K562 (cell line): ENCODE measurements around the gene IQGAP3. TPM values are rescaled to one million over a fixed set of nuclear protein-coding genes. Genes with fewer than 3 reads are reported as not detected.

Source experiments
- ATF3 ChIP-seq, 2 experiments: fragments of 450-650 bp in 1 of 2; sonication (generic) in 1 of 2; formaldehyde crosslinking in 1 of 2; IDR thresholded peaks in 1 of 2; conservative IDR thresholded peaks in 1 of 2; 2 replicates each; pipeline versions ENCODE4 v1.6.1 to v1.8.1; 2016 to 2023; ENCODE audit warnings: mild to moderate bottlenecking in 2 of 2, moderate library complexity in 2 of 2, inconsistent platforms in 1 of 2, missing genetic modification reagents in 1 of 2
- ATF7 ChIP-seq: fragments of 450-650 bp; IDR thresholded peaks from 2 replicates; pipeline ENCODE4 v1.7.1; 2014; ENCODE audit warnings: mild to moderate bottlenecking, moderate library complexity
- BCL6 ChIP-seq: fragments of 250-450 bp; sonication (Bioruptor Pico); IDR thresholded peaks from 2 replicates; pipeline ENCODE4 v1.4.0; 2020
- CTCFL ChIP-seq: IDR thresholded peaks from 2 replicates; pipeline ENCODE4 v1.6.1; 2011; ENCODE audit warnings: borderline replicate concordance, low read depth, mild to moderate bottlenecking, moderate library complexity, low read length; ENCODE audit not compliant: insufficient read depth, poor library complexity, severe bottlenecking
- FOXJ2 ChIP-seq: fragments of 200-800 bp; sonication (Bioruptor generic); IDR thresholded peaks from 2 replicates; pipeline ENCODE4 v1.6.1; 2016; ENCODE audit warnings: missing genetic modification characterization, missing compliant biosample characterization
- HES1 ChIP-seq: fragments of 450-650 bp; IDR thresholded peaks from 2 replicates; pipeline ENCODE4 v1.6.1; 2016; ENCODE audit warnings: low read depth, mild to moderate bottlenecking, moderate library complexity
- HOMEZ ChIP-seq: fragments of 250-450 bp; sonication (Bioruptor Pico); IDR thresholded peaks from 2 replicates; pipeline ENCODE4 v1.4.0; 2020; ENCODE audit warnings: mild to moderate bottlenecking, moderate library complexity
- KDM1A ChIP-seq, 2 experiments: fragments of 450-650 bp; IDR thresholded peaks; 2 replicates each; pipeline ENCODE4 v1.6.1; 2016; ENCODE audit warnings: mild to moderate bottlenecking in 2 of 2
- MTA3 ChIP-seq: fragments of 450-650 bp; formaldehyde crosslinking; IDR thresholded peaks from 2 replicates; pipeline ENCODE4 v1.6.1; 2017; ENCODE audit warnings: mild to moderate bottlenecking, borderline replicate concordance
- ZBTB2 ChIP-seq: fragments of 450-650 bp; IDR thresholded peaks from 2 replicates; pipeline ENCODE4 v1.6.1; 2016; ENCODE audit warnings: antibody characterized with exemption
- ZNF280B ChIP-seq: fragments of 250-450 bp; sonication (Bioruptor Pico); IDR thresholded peaks from 2 replicates; pipeline ENCODE4 v1.5.1; 2021; ENCODE audit warnings: mild to moderate bottlenecking
- ZNF431 ChIP-seq: sonication (generic); formaldehyde crosslinking; IDR thresholded peaks from 2 replicates; pipeline ENCODE4 v1.8.0; 2022; ENCODE audit warnings: mild to moderate bottlenecking, missing genetic modification reagents
- ZNF583 ChIP-seq: fragments of 250-450 bp; sonication (Bioruptor Pico); IDR thresholded peaks from 2 replicates; pipeline ENCODE4 v1.4.0; 2020
- polyA plus RNA-seq, 8 experiments: library from polyadenylated mRNA; depleted of rRNA in 4 of 8; stranded (reverse) in 5 of 8; unstranded in 3 of 8; fragments of >200 nt; fragmentation: Nextera tagmentation in 2 of 8; fragmentation: Illumina TruSeq in 1 of 8; extraction: Ambion mirVana in 2 of 8; extraction: Trizol in 1 of 8; gene quantifications; 2 replicates each; pipeline versions ENCODE4 v1.2.1 to v1.2.3, GENCODE V29; 2011 to 2014; ENCODE audit warnings: inconsistent platforms in 1 of 8, missing spikeins in 1 of 8
- total RNA-seq, 7 experiments: library from RNA; depleted of rRNA in 6 of 7; stranded (reverse); fragments of >200 nt in 6 of 7; fragmentation: Illumina TruSeq in 2 of 7; extraction: Trizol in 2 of 7; gene quantifications; 2 replicates each; pipeline versions ENCODE4 v1.2.1 to v1.2.3, GENCODE V29; 2011 to 2021; ENCODE audit warnings: low replicate concordance in 1 of 7

The IQGAP3 gene
- total and polyA plus RNA-seq, 9 of the 15 experiments (the other 6 are each of a cell fraction or from before 2014, with no cell fraction given): 1.4 to 16.6 (median 11.9) TPM

GRCh38 chr1:156498432-156499193 lies 73.8 kb downstream of the IQGAP3 start (continued):
- TF ChIP-seq MTA3: no peak; the same call in 1 of the 2 replicates
- TF ChIP-seq CTCFL: no peak
- TF ChIP-seq ZNF583 (CRISPR knock-in tag): no peak
- TF ChIP-seq HOMEZ (CRISPR knock-in tag): no peak
- no peak for TF ChIP-seq ATF3 (IDR thresholded peaks at IDR 0.05)
- no peak for TF ChIP-seq ATF3 (CRISPR knock-in tag; conservative IDR thresholded peaks at IDR 0.05)
- TF ChIP-seq HES1: no peak
- TF ChIP-seq BCL6 (CRISPR knock-in tag): no peak
- TF ChIP-seq ATF7: no peak
- no peak for TF ChIP-seq FOXJ2 (tag)
- TF ChIP-seq ZBTB2: no peak
- TF ChIP-seq ZNF280B: no peak
- no peak for TF ChIP-seq ZNF431 (CRISPR knock-in tag)
- 0 out of 4 replicates have a peak, but pooled peaks of 1 of the 2 experiments have one; percentile 5 for TF ChIP-seq KDM1A (IDR thresholded peaks at IDR 0.05)
